DMS 273 (cell line): Measurements from ENCODE around the gene SLC25A47.

Experiments
- DNase-seq: peaks from one replicate; lab custom pipeline; 2025; ENCODE audit not compliant: unreplicated experiment; lab: John Stamatoyannopoulos, UW

SLC25A47 gene

GRCh38 chr14:100374876-100375265 lies 51.7 kb downstream of the SLC25A47 start:
- DNase-seq: no peak

- DNase-seq: peak; percentile 80
Observed at GRCh38 chr14:100375266-100375962, 52.3 kb downstream of the SLC25A47 start.

- DNase-seq: peak; percentile 99
Observed at GRCh38 chr14:100375963-100376735, 53.0 kb downstream of the SLC25A47 start, which contains the start of gene WDR25. WDR25 (plus strand) TSS chr14:100376485.

GRCh38 chr14:100376751-100377171 lies 53.6 kb downstream of the SLC25A47 start:
- DNase-seq: peak; percentile 50
